PFSK-1 (cell line): ENCODE measurements around the gene ADAMTS17.

Experiments
- POLR2AphosphoS5 ChIP-seq: IDR thresholded peaks from 2 replicates; pipeline ENCODE4 v1.6.1; 2012; ENCODE audit warnings: low read depth, mild to moderate bottlenecking, control low read depth, low read length, moderate library complexity
- REST ChIP-seq, 2 experiments: IDR thresholded peaks; 2 replicates each; pipeline versions ENCODE4 v1.6.1 to v1.8.0; 2011 to 2012; ENCODE audit warnings: low read depth in 2 of 2, low read length in 2 of 2, control low read depth in 1 of 2, inconsistent platforms in 1 of 2, mild to moderate bottlenecking in 1 of 2, moderate library complexity in 1 of 2; ENCODE audit not compliant: insufficient read depth in 1 of 2
- TAF1 ChIP-seq: IDR thresholded peaks from 2 replicates; pipeline ENCODE4 v1.6.1; 2012; ENCODE audit warnings: low read length, control low read depth, borderline replicate concordance; ENCODE audit not compliant: insufficient read depth

GRCh38 chr15:100373942-100374341 lies 32.2 kb upstream of the ADAMTS17 start:
- no peak for TF ChIP-seq POLR2AphosphoS5
- no peak for TF ChIP-seq TAF1
- TF ChIP-seq REST (IDR thresholded peaks at IDR 0.05; ENCODE audit: insufficient read depth in 1 of 2, low read depth in 2 of 2, low read length in 2 of 2), result no peak
